GM12878 (cell line): ENCODE measurements around the gene IL17RC. TPM values are rescaled to one million over a fixed set of nuclear protein-coding genes. Genes with fewer than 3 reads are reported as not detected.

Experiments
- BCL11A ChIP-seq: IDR thresholded peaks from 2 replicates; pipeline ENCODE4 v1.6.1; 2011; ENCODE audit warnings: low read depth, low read length
- CBFB ChIP-seq: IDR thresholded peaks from 2 replicates; pipeline ENCODE4 v1.6.1; 2016; ENCODE audit warnings: antibody characterized with exemption, low read depth
- CREM ChIP-seq: IDR thresholded peaks from 2 replicates; pipeline ENCODE4 v1.6.1; 2014; ENCODE audit warnings: antibody characterized with exemption, low read depth
- GABPA ChIP-seq: IDR thresholded peaks from 2 replicates; pipeline ENCODE4 v1.6.1; 2014; ENCODE audit warnings: antibody characterized with exemption, low read depth, mild to moderate bottlenecking, inconsistent platforms
- IKZF2 ChIP-seq, 2 experiments: fragments of 450-650 bp; IDR thresholded peaks; 2 replicates each; pipeline ENCODE4 v1.6.1; 2017; ENCODE audit warnings: mild to moderate bottlenecking in 2 of 2, moderate library complexity in 2 of 2
- JUNB ChIP-seq: IDR thresholded peaks from 2 replicates; pipeline ENCODE4 v1.6.1; 2016; ENCODE audit warnings: antibody characterized with exemption, mild to moderate bottlenecking
- LARP7 ChIP-seq: fragments of 450-650 bp; IDR thresholded peaks from 2 replicates; pipeline ENCODE4 v1.6.1; 2017; ENCODE audit warnings: mild to moderate bottlenecking
- MEF2A ChIP-seq: IDR thresholded peaks from 2 replicates; pipeline ENCODE4 v1.6.1; 2011; ENCODE audit warnings: low read depth, mild to moderate bottlenecking, low read length, moderate library complexity; ENCODE audit not compliant: insufficient read depth
- NFXL1 ChIP-seq: fragments of 450-650 bp; IDR thresholded peaks from 2 replicates; pipeline ENCODE4 v1.6.1; 2017; ENCODE audit warnings: antibody characterized with exemption, mild to moderate bottlenecking, borderline replicate concordance
- POLR2AphosphoS2 ChIP-seq: IDR thresholded peaks from 2 replicates; pipeline ENCODE4 v1.6.1; 2011; ENCODE audit warnings: low read depth, mild to moderate bottlenecking, low read length, improper control_type of control experiment, moderate library complexity
- SIN3A ChIP-seq: IDR thresholded peaks from 2 replicates; pipeline ENCODE4 v1.6.1; 2012; ENCODE audit warnings: low read depth, low read length, improper control_type of control experiment
- SMAD1 ChIP-seq: fragments of 450-650 bp; IDR thresholded peaks from 2 replicates; pipeline ENCODE4 v1.6.1; 2018; ENCODE audit warnings: mild to moderate bottlenecking, low read depth; ENCODE audit not compliant: partially characterized antibody
- SP1 ChIP-seq: IDR thresholded peaks from one replicate; pipeline ENCODE4 v1.6.1; 2011; ENCODE audit warnings: low read depth, low read length
- SRF ChIP-seq, 2 experiments: IDR thresholded peaks; 2 replicates each; pipeline ENCODE4 v1.6.1; 2011; ENCODE audit warnings: low read depth in 2 of 2, low read length in 2 of 2, mild to moderate bottlenecking in 1 of 2, moderate library complexity in 1 of 2
- STAT3 ChIP-seq: IDR thresholded peaks from 2 replicates; pipeline ENCODE4 v1.6.1; 2011; ENCODE audit warnings: low read depth, low read length, improper control_type of control experiment
- TCF3 ChIP-seq: IDR thresholded peaks from 2 replicates; pipeline ENCODE4 v1.6.1; 2012; ENCODE audit warnings: low read depth, mild to moderate bottlenecking, low read length, borderline replicate concordance; ENCODE audit not compliant: insufficient read depth
- TCF7 ChIP-seq: IDR thresholded peaks from 2 replicates; pipeline ENCODE4 v1.6.1; 2014; ENCODE audit warnings: antibody characterized with exemption, borderline replicate concordance
- ZSCAN29 ChIP-seq: fragments of 450-650 bp; IDR thresholded peaks from 2 replicates; pipeline ENCODE4 v1.6.1; 2017; ENCODE audit warnings: mild to moderate bottlenecking, moderate library complexity
- polyA plus RNA-seq, 11 experiments: library from polyadenylated mRNA; depleted of rRNA in 4 of 11; unstranded in 6 of 11; stranded (reverse) in 5 of 11; fragments of >200 nt; fragmentation: Nextera tagmentation in 4 of 11; fragmentation: Illumina TruSeq in 1 of 11; extraction: Ambion mirVana in 4 of 11; extraction: Trizol in 1 of 11; gene quantifications; 1 replicate in 1 of 11; 2 replicates in 10 of 11; pipeline versions ENCODE4 v1.2.1 to v1.2.3, GENCODE V29; 2011 to 2016; ENCODE audit warnings: inconsistent platforms in 2 of 11, missing spikeins in 2 of 11, low read depth in 1 of 11
- total RNA-seq, 4 experiments: library from RNA; depleted of rRNA in 3 of 4; stranded (reverse); fragments of >200 nt in 3 of 4; fragmentation: Illumina TruSeq in 1 of 4; extraction: Trizol in 1 of 4; gene quantifications; 2 replicates each; pipeline versions ENCODE4 v1.2.1 to v1.2.3, GENCODE V29; 2013 to 2021
- TF ChIP-seq, protein P1 (sequence below): fragments of 450-650 bp; IDR thresholded peaks from 2 replicates; pipeline ENCODE4 v1.6.1; 2017; ENCODE audit warnings: mild to moderate bottlenecking, low read depth, inconsistent platforms; ENCODE audit not compliant: poor library complexity, severe bottlenecking
- TF ChIP-seq, protein P2 (sequence below): fragments of 450-650 bp; formaldehyde crosslinking; IDR thresholded peaks from 2 replicates; pipeline ENCODE4 v1.4.0; 2020; ENCODE audit warnings: mild to moderate bottlenecking, moderate library complexity
- TF ChIP-seq, protein P3 (sequence below): fragments of 450-650 bp; IDR thresholded peaks from 2 replicates; pipeline ENCODE4 v1.6.1; 2016; ENCODE audit warnings: mild to moderate bottlenecking
- TF ChIP-seq, protein P4 (sequence below): fragments of 450-650 bp; IDR thresholded peaks from 2 replicates; pipeline ENCODE4 v1.6.1; 2017; ENCODE audit warnings: low read depth, mild to moderate bottlenecking, moderate library complexity

Gene IL17RC
- total and polyA plus RNA-seq, 10 of the 15 experiments (the other 5 are each of a cell fraction or from before 2014, with no cell fraction given), result 0.07 to 4.4 (median 0.34) TPM; not detected in 3

DNA sequence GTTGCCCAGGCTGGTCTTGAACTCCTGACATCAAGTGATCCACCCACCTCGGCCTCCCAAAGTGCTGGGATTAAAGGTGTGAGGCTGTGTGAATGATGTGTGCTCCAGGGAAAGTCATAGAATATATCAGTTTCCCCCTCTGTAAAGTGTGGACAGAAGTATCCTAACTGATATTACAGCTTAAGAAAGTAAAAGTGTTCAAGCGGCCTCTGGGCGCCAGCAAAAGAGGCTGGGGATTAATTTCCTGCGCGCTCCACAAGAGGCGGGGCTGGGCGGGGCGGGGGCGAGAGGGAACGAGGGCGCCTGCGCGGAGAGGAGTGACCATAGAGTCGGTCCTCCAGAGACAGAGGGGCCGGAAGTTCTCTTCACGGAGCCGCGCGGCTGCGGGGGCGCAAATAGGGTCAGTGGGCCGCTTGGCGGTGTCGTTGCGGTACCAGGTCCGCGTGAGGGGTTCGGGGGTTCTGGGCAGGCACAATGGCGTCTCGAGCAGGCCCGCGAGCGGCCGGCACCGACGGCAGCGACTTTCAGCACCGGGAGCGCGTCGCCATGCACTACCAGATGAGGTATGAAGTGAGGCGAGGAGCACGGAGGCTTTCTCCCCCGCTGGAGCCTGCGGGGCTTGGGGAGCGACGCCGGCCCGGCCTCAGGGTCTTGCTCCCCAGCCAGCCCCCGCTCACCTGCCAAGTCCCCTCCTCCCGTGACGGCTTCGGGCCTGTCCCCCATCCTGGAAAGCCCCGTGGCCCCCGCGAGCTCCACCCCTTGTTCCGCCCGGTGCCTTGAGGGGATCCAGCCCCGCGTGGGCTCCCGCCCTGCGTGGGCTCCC, 26.4 kb upstream of the IL17RC start, which contains the start of gene JAGN1 (continued):
- TF ChIP-seq, protein P1, sequence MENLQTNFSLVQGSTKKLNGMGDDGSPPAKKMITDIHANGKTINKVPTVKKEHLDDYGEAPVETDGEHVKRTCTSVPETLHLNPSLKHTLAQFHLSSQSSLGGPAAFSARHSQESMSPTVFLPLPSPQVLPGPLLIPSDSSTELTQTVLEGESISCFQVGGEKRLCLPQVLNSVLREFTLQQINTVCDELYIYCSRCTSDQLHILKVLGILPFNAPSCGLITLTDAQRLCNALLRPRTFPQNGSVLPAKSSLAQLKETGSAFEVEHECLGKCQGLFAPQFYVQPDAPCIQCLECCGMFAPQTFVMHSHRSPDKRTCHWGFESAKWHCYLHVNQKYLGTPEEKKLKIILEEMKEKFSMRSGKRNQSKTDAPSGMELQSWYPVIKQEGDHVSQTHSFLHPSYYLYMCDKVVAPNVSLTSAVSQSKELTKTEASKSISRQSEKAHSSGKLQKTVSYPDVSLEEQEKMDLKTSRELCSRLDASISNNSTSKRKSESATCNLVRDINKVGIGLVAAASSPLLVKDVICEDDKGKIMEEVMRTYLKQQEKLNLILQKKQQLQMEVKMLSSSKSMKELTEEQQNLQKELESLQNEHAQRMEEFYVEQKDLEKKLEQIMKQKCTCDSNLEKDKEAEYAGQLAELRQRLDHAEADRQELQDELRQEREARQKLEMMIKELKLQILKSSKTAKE, result no peak
- TF ChIP-seq TCF7 (no peak), BCL11A (no peak), SMAD1 (no peak), SP1 (peak; percentile 27), IKZF2 (IDR thresholded peaks at IDR 0.05) (peak in 1 of 2 experiments; percentile 54; a peak in 3 of 4 replicates), TCF3 (no peak; the same call in 1 of the 2 replicates), GABPA (peak; percentile 84), ZSCAN29 (no peak), STAT3 (no peak), CREM (peak; percentile 44; the same call in 1 of the 2 replicates), SRF (IDR thresholded peaks at IDR 0.05; ENCODE audit: low read depth in 2 of 2, low read length in 2 of 2) (no peak), SIN3A (peak; percentile 58; the same call in 1 of the 2 replicates), JUNB (no peak), MEF2A (no peak), CBFB (peak; percentile 74; the same call in 1 of the 2 replicates), NFXL1 (no peak), POLR2AphosphoS2 (peak; percentile 58; the same call in 1 of the 2 replicates), LARP7 (peak; percentile 92)
- TF ChIP-seq, protein P2, sequence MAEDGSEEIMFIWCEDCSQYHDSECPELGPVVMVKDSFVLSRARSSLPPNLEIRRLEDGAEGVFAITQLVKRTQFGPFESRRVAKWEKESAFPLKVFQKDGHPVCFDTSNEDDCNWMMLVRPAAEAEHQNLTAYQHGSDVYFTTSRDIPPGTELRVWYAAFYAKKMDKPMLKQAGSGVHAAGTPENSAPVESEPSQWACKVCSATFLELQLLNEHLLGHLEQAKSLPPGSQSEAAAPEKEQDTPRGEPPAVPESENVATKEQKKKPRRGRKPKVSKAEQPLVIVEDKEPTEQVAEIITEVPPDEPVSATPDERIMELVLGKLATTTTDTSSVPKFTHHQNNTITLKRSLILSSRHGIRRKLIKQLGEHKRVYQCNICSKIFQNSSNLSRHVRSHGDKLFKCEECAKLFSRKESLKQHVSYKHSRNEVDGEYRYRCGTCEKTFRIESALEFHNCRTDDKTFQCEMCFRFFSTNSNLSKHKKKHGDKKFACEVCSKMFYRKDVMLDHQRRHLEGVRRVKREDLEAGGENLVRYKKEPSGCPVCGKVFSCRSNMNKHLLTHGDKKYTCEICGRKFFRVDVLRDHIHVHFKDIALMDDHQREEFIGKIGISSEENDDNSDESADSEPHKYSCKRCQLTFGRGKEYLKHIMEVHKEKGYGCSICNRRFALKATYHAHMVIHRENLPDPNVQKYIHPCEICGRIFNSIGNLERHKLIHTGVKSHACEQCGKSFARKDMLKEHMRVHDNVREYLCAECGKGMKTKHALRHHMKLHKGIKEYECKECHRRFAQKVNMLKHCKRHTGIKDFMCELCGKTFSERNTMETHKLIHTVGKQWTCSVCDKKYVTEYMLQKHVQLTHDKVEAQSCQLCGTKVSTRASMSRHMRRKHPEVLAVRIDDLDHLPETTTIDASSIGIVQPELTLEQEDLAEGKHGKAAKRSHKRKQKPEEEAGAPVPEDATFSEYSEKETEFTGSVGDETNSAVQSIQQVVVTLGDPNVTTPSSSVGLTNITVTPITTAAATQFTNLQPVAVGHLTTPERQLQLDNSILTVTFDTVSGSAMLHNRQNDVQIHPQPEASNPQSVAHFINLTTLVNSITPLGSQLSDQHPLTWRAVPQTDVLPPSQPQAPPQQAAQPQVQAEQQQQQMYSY, result no peak
- TF ChIP-seq, protein P3, sequence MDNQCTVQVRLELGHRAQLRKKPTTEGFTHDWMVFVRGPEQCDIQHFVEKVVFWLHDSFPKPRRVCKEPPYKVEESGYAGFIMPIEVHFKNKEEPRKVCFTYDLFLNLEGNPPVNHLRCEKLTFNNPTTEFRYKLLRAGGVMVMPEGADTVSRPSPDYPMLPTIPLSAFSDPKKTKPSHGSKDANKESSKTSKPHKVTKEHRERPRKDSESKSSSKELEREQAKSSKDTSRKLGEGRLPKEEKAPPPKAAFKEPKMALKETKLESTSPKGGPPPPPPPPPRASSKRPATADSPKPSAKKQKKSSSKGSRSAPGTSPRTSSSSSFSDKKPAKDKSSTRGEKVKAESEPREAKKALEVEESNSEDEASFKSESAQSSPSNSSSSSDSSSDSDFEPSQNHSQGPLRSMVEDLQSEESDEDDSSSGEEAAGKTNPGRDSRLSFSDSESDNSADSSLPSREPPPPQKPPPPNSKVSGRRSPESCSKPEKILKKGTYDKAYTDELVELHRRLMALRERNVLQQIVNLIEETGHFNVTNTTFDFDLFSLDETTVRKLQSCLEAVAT, result peak; percentile 61; the same call in 1 of the 2 replicates
- TF ChIP-seq, protein P4, sequence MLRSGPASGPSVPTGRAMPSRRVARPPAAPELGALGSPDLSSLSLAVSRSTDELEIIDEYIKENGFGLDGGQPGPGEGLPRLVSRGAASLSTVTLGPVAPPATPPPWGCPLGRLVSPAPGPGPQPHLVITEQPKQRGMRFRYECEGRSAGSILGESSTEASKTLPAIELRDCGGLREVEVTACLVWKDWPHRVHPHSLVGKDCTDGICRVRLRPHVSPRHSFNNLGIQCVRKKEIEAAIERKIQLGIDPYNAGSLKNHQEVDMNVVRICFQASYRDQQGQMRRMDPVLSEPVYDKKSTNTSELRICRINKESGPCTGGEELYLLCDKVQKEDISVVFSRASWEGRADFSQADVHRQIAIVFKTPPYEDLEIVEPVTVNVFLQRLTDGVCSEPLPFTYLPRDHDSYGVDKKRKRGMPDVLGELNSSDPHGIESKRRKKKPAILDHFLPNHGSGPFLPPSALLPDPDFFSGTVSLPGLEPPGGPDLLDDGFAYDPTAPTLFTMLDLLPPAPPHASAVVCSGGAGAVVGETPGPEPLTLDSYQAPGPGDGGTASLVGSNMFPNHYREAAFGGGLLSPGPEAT, result peak; percentile 95
